Measurements from ENCODE around the gene INSYN2B. TPM values are rescaled to one million over a fixed set of nuclear protein-coding genes. Genes with fewer than 3 reads are reported as not detected.

The INSYN2B gene
- total RNA-seq, 1 donor from 2014 or later = 0.26 TPM

DNA sequence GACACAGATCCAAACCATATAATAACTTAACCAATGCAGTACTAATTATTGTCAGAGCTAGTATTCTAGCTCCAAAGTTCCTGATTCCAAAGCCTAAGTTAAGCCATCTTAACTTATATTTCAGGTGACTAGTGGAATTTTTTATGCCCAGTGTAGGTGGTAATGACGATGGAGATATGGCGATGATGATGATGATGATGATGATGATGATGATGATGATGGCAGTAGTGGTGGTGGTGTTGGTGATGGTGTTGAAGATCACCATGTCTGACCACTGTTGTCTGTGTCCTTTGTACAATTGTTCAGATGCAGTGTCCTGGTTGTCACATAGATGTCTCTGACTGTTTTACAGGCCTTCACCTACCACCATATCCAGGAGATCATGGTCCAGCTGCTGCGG lies 139.9 kb downstream of the INSYN2B start:
- no peaks in the 10 kb centered on the region for H3K9me3 Mint-ChIP-seq
- Histone ChIP-seq H3K27ac (no peak overlapping the region), H3K9ac (no peak overlapping the region), H3K79me2 (ENCODE audit: low read depth) (no peaks in the 10 kb centered on the region), H2AFZ (replicated peaks) (no peak overlapping the region), H3K4me1 (no peaks in the 10 kb centered on the region), H4K20me1 (ENCODE audit: low read depth) (no peaks in the 10 kb centered on the region), H3K9me3 (ENCODE audit: low read depth) (no peaks in the 10 kb centered on the region), H3K4me3 (no peak overlapping the region), H3K4me2 (no peak overlapping the region), H3F3A (ENCODE audit: low read depth) (peaks cover under 1% of the 10 kb centered on the region), H3K27me3 (no peaks in the 10 kb centered on the region), H3K36me3 (no peaks in the 10 kb centered on the region)
- no peak for DNase-seq (ENCODE audit: low spot score)
- H3K27me3 Mint-ChIP-seq (ENCODE audit: insufficient read depth, low read depth) = peaks cover 3% of the 10 kb centered on the region
- no peaks in the 10 kb centered on the region for H3K36me3 Mint-ChIP-seq
- no peak overlapping the region for H3K27ac Mint-ChIP-seq
- H3K4me1 Mint-ChIP-seq = peaks cover 4% of the 10 kb centered on the region
- TF ChIP-seq EZH2 (IDR thresholded peaks at IDR 0.05) = no peak
- no peak for TF ChIP-seq EZH2phosphoT487 (IDR thresholded peaks at IDR 0.05)
- TF ChIP-seq, protein P1, sequence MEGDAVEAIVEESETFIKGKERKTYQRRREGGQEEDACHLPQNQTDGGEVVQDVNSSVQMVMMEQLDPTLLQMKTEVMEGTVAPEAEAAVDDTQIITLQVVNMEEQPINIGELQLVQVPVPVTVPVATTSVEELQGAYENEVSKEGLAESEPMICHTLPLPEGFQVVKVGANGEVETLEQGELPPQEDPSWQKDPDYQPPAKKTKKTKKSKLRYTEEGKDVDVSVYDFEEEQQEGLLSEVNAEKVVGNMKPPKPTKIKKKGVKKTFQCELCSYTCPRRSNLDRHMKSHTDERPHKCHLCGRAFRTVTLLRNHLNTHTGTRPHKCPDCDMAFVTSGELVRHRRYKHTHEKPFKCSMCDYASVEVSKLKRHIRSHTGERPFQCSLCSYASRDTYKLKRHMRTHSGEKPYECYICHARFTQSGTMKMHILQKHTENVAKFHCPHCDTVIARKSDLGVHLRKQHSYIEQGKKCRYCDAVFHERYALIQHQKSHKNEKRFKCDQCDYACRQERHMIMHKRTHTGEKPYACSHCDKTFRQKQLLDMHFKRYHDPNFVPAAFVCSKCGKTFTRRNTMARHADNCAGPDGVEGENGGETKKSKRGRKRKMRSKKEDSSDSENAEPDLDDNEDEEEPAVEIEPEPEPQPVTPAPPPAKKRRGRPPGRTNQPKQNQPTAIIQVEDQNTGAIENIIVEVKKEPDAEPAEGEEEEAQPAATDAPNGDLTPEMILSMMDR (IDR thresholded peaks at IDR 0.05) = no peak
- H3K4me3 Mint-ChIP-seq = no peak overlapping the region

DNA sequence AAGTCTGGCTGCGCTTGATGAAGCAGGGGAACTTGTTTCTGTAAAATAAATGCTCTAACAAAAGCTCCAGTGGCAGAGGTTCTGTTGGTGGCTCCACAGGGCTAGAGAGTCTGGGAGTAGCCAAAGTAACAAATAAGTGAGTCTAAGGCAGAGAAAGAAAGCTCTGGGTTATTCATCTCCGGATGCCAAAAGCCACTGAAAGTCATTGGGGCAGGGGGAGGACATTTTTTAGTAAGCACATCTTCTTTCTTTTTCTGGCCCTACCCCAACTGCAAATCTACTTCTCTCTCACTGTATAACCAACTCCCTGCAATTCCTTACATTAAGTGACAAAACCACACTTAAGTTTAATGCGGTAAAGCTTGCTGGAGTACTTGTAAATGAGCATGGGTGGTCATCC lies 141.6 kb downstream of the INSYN2B start:
- no peak overlapping the region for H3K4me3 Mint-ChIP-seq
- DNase-seq (ENCODE audit: low spot score) = no peak
- H3K4me1 Mint-ChIP-seq = peaks cover 4% of the 10 kb centered on the region
- Histone ChIP-seq H3K9me3 (ENCODE audit: low read depth) (no peaks in the 10 kb centered on the region), H2AFZ (replicated peaks) (no peak overlapping the region), H3K36me3 (no peaks in the 10 kb centered on the region), H3K79me2 (ENCODE audit: low read depth) (no peaks in the 10 kb centered on the region), H3K27ac (no peak overlapping the region), H4K20me1 (ENCODE audit: low read depth) (no peaks in the 10 kb centered on the region), H3K27me3 (no peaks in the 10 kb centered on the region), H3K4me2 (no peak overlapping the region), H3K4me1 (peaks cover 5% of the 10 kb centered on the region), H3F3A (ENCODE audit: low read depth) (no peaks in the 10 kb centered on the region), H3K9ac (no peak overlapping the region), H3K4me3 (no peak overlapping the region)
- no peaks in the 10 kb centered on the region for H3K36me3 Mint-ChIP-seq
- H3K9me3 Mint-ChIP-seq = no peaks in the 10 kb centered on the region
- H3K27me3 Mint-ChIP-seq (ENCODE audit: insufficient read depth, low read depth) = peaks cover 3% of the 10 kb centered on the region
- TF ChIP-seq EZH2phosphoT487 (IDR thresholded peaks at IDR 0.05) = no peak
- TF ChIP-seq, protein P1 (IDR thresholded peaks at IDR 0.05) = no peak
- H3K27ac Mint-ChIP-seq = no peak overlapping the region

DNA sequence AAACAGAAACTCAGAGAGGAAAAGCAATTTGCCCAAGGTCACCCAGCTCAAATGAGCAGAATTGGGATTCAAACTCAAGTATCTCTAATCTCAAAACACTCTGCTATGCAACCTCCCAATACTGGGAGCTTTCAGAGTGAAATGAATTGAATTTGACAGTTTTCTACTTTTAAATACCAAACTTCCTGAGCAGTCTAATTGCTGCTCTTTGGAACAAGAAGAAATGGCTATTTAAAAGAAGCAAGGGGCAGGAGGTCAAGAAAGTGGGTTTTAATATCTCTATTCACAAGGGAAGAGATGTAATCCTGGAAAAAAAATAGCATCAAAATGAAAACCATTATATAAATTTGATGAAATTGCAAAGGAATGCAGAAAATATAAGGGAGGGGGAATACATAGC lies 142.6 kb downstream of the INSYN2B start:
- H2AFZ ChIP-seq (replicated peaks) = no peak overlapping the region
- H3K9ac ChIP-seq = no peak overlapping the region
- Mint-ChIP-seq H3K27ac (no peak overlapping the region), H3K4me3 (no peak overlapping the region), H3K27me3 (ENCODE audit: insufficient read depth, low read depth) (peaks cover 1% of the 10 kb centered on the region), H3K36me3 (no peaks in the 10 kb centered on the region), H3K9me3 (no peaks in the 10 kb centered on the region), H3K4me1 (peaks cover under 1% of the 10 kb centered on the region)
- H3K9me3 ChIP-seq (ENCODE audit: low read depth) = no peaks in the 10 kb centered on the region
- H3K27me3 ChIP-seq = no peaks in the 10 kb centered on the region
- TF ChIP-seq, protein P1 (IDR thresholded peaks at IDR 0.05) = no peak
- TF ChIP-seq EZH2phosphoT487 (IDR thresholded peaks at IDR 0.05) = no peak
- TF ChIP-seq EZH2 (IDR thresholded peaks at IDR 0.05) = no peak
- peaks cover 5% of the 10 kb centered on the region for H3K4me1 ChIP-seq
- no peaks in the 10 kb centered on the region for H4K20me1 ChIP-seq (ENCODE audit: low read depth)
- no peak overlapping the region for H3K27ac ChIP-seq
- no peak overlapping the region for H3K4me2 ChIP-seq
- no peaks in the 10 kb centered on the region for H3K36me3 ChIP-seq
- no peak for DNase-seq (ENCODE audit: low spot score)
- no peaks in the 10 kb centered on the region for H3F3A ChIP-seq (ENCODE audit: low read depth)
- H3K79me2 ChIP-seq (ENCODE audit: low read depth) = no peaks in the 10 kb centered on the region
- H3K4me3 ChIP-seq = no peak overlapping the region

Measured in neural progenitor cell (in vitro differentiated cells).